ENCODE measurements around the gene GPATCH1. TPM values are rescaled to one million over a fixed set of nuclear protein-coding genes. Genes with fewer than 3 reads are reported as not detected.

GPATCH1 gene
- total and polyA plus RNA-seq, 2 of the 8 experiments (the other 6 are each of a cell fraction or from before 2014, with no cell fraction given) = 4.3 to 8.2 TPM

DNA sequence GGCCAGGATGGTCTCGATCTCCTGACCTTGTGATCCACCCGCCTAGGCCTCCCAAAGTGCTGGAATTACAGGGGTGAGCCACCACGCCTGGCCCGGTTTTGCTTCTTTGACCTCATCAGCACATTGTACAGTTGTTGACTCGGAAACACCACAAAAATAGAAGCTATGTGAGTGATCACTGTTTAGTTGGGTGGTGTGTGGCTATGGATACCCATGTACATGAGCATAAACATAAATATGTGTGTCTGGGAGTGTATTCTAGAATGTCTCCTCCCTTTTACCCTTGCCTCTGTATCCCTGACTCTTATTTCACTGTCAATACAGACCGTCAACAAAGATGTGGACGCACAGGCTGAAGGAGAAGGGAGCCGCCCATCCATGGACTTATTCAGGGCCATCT lies 36.5 kb downstream of the GPATCH1 start (continued):
- TF ChIP-seq HDAC2 (IDR thresholded peaks at IDR 0.05; ENCODE audit: borderline replicate concordance in 1 of 2, low read depth in 2 of 2, low read length in 2 of 2) (no peak), CHD2 (IDR thresholded peaks at IDR 0.05; ENCODE audit: low read length) (no peak), SP2 (IDR thresholded peaks at IDR 0.05; ENCODE audit: low read length) (no peak)
- TF ChIP-seq, protein P1, sequence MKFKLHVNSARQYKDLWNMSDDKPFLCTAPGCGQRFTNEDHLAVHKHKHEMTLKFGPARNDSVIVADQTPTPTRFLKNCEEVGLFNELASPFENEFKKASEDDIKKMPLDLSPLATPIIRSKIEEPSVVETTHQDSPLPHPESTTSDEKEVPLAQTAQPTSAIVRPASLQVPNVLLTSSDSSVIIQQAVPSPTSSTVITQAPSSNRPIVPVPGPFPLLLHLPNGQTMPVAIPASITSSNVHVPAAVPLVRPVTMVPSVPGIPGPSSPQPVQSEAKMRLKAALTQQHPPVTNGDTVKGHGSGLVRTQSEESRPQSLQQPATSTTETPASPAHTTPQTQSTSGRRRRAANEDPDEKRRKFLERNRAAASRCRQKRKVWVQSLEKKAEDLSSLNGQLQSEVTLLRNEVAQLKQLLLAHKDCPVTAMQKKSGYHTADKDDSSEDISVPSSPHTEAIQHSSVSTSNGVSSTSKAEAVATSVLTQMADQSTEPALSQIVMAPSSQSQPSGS (IDR thresholded peaks at IDR 0.05; ENCODE audit: low read length) = no peak
